IPS DF 19.7 (cell line): ENCODE data around the gene TMEM106C.

Experiments used
- DNase-seq: peaks from one replicate; pipeline ENCODE4 v3.0.0-alpha.2; 2013; ENCODE audit warnings: low read depth, low spot score

TMEM106C gene

GRCh38 chr12:47963340-47964040 lies at the start of gene TMEM106C:
TMEM106C (plus strand) TSS chr12:47963596; CDS start chr12:47964237, 641 bp downstream.
- peak; percentile 63 for DNase-seq

GRCh38 chr12:47920913-47921312 lies 42.5 kb upstream of the TMEM106C start:
- DNase-seq, result no peak

- DNase-seq, result no peak
Measured at GRCh38 chr12:47921907-47922306, 41.5 kb upstream of the TMEM106C start.

- DNase-seq, result no peak
Measured at GRCh38 chr12:47927346-47927745, 36.0 kb upstream of the TMEM106C start.

GRCh38 chr12:47930634-47931033 lies 32.8 kb upstream of the TMEM106C start:
- DNase-seq, result no peak

- DNase-seq, result no peak
Measured at GRCh38 chr12:47931187-47931586, 32.2 kb upstream of the TMEM106C start.

- no peak for DNase-seq
Measured at GRCh38 chr12:47935184-47935583, 28.2 kb upstream of the TMEM106C start.

- DNase-seq, result no peak
Measured at GRCh38 chr12:47938093-47938492, 25.3 kb upstream of the TMEM106C start.

GRCh38 chr12:47938594-47938993 lies 24.8 kb upstream of the TMEM106C start:
- DNase-seq, result no peak

- DNase-seq, result no peak
Measured at GRCh38 chr12:47939009-47939601, 24.3 kb upstream of the TMEM106C start.

- DNase-seq, result no peak
Measured at GRCh38 chr12:47940773-47941474, 22.5 kb upstream of the TMEM106C start.

- no peak for DNase-seq
Measured at GRCh38 chr12:47941475-47941780, 22.0 kb upstream of the TMEM106C start.

GRCh38 chr12:47941871-47942613 lies 21.4 kb upstream of the TMEM106C start:
- no peak for DNase-seq

GRCh38 chr12:47942614-47943225 lies 20.7 kb upstream of the TMEM106C start:
- DNase-seq, result no peak

GRCh38 chr12:47943623-47944340 lies 19.6 kb upstream of the TMEM106C start:
- no peak for DNase-seq

- no peak for DNase-seq
Measured at GRCh38 chr12:47944685-47945340, 18.6 kb upstream of the TMEM106C start.

GRCh38 chr12:47945341-47945728 lies 18.1 kb upstream of the TMEM106C start:
- no peak for DNase-seq

GRCh38 chr12:47946413-47947323 lies 16.7 kb upstream of the TMEM106C start:
- no peak for DNase-seq

- no peak for DNase-seq
Measured at GRCh38 chr12:47947341-47947740, 16.1 kb upstream of the TMEM106C start.
